Right lobe of liver (tissue), 6 donors: ENCODE data around the gene TMIGD1. TPM values are rescaled to one million over a fixed set of nuclear protein-coding genes. Genes with fewer than 3 reads are reported as not detected.

Experiments
- ATAC-seq, 4 donors: fragments of 200-7000 bp; cut with Tn5 transposase; one replicate each; pipeline ENCODE4 v1.9.1; 2020; ENCODE audit warnings: mild to moderate bottlenecking in 4 of 4, moderate library complexity in 4 of 4
- DNase-seq, 3 donors: peaks; one replicate each; pipeline ENCODE4 v3.0.0-alpha.2; 2020
- H3K27ac ChIP-seq, 3 donors: fragments of 200-600 bp; one replicate each; pipeline ENCODE4 v1.8.0; 2022
- H3K27me3 ChIP-seq, 2 donors: fragments of 200-600 bp; one replicate each; pipeline ENCODE4 v1.8.0; 2022
- H3K36me3 ChIP-seq, 4 donors: fragments of 200-600 bp; sonication (generic) in 1 of 4; one replicate each; pipeline versions ENCODE4 v1.5.1 to v1.8.0; 2017 to 2022; ENCODE audit warnings: control low read depth in 1 of 4
- H3K4me1 ChIP-seq, 4 donors: fragments of 200-600 bp; sonication (generic) in 1 of 4; one replicate each; pipeline versions ENCODE4 v1.5.1 to v1.8.0; 2017 to 2022; ENCODE audit warnings: control low read depth in 1 of 4
- H3K4me3 ChIP-seq, 3 donors: fragments of 200-600 bp; one replicate each; pipeline ENCODE4 v1.8.0; 2022
- H3K9me3 ChIP-seq, 4 donors: fragments of 200-600 bp; sonication (generic) in 1 of 4; one replicate each; pipeline versions ENCODE4 v1.5.1 to v1.8.0; 2017 to 2022; ENCODE audit warnings: control low read depth in 1 of 4
- CTCF ChIP-seq, 4 donors: fragments of 200-600 bp in 3 of 4; fragments of 450-650 bp in 1 of 4; IDR thresholded peaks; one replicate each; pipeline versions ENCODE4 v1.5.1 to v1.8.0; 2016 to 2022; ENCODE audit warnings: antibody characterized with exemption in 4 of 4, mild to moderate bottlenecking in 2 of 4
- POLR2A ChIP-seq: fragments of 450-650 bp; IDR thresholded peaks from one replicate; pipeline ENCODE4 v1.6.1; 2017; ENCODE audit warnings: antibody characterized with exemption, mild to moderate bottlenecking
- WGBS: methylation state at CpG from one replicate; pipeline ENCODE4 v1.1.6; 2018; ENCODE audit warnings: low coverage, low lambda C conversion rate; ENCODE audit not compliant: insufficient coverage; ENCODE audit errors: missing lambda C conversion rate; 5-methylcytosine and 5-hydroxymethylcytosine counted together
- intact Hi-C, 2 donors: fragments of 100-400 bp; cut with DNase I; formaldehyde crosslinking; loops; one replicate each; pipeline versions ENCODE4 v1.11.2 to v1.14.1; 2022
- small RNA-seq, 2 experiments: library from RNA; depleted of rRNA; stranded (forward); fragments of <200 nt; gene quantifications; one replicate each; pipeline ENCODE3, GENCODE V24; 2016
- total RNA-seq, 6 experiments: library from RNA; depleted of rRNA in 2 of 6; stranded (reverse); fragments of >200 nt in 2 of 6; fragmentation: NEBNext Ultra II Directional in 3 of 6; extraction: Animal tissue kit (Norgen Biotek cat#: 25700) in 3 of 6; gene quantifications; one replicate each; pipeline versions ENCODE4 v1.1.0 to v1.2.4, GENCODE V29; 2016 to 2023
- donor health status: DM: no; HTN: yes; CAD: no.
- donor health status: DM: no; HTN: no; CAD: no.
- donor health status: DM: no; HTN: no; CAD: no.
- donor health status: DM: no; HTN: yes; CAD: no.
- donor health status: DM: no; HTN: yes; CAD: no.

Gene TMIGD1
- total RNA-seq, 6 experiments from 2014 or later = not detected

DNA sequence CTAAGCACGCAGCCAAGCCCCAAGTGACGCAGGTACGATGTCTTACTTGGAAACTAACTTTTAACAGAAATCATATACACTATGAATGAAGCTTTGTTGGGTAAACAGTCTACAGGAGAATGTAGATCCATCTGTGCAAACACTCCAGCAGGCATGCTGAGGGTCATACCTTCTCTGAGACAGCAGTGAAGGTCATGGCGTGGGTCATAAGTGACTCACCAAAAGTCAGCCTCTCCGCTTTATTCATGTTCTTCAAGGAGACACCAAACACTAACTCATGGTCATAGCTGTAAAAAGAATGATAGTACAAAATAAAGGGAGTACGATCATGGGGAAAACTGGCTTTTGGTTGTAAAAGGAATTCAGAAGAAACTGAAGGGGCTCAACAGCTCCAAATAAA lies 62.8 kb downstream of the TMIGD1 start:
- no peak overlapping the region for H3K4me3 ChIP-seq
- DNase-seq (no peak), ATAC-seq (no peak)
- H3K36me3 ChIP-seq = peaks cover 0 to 18% (median under 1%) of the 10 kb centered on the region in 4 donors
- intact Hi-C loops = loop anchor here in 1 of 2 donors (10.0 kb wide), 1 partner anchor 146 kb away; no protein-coding TSS in a partner anchor
- H3K27me3 ChIP-seq = no peaks in the 10 kb centered on the region
- 88% methylated on average over 6 of the region's 6 CpGs for WGBS
- no peaks in the 10 kb centered on the region for H3K4me1 ChIP-seq
- no peaks in the 10 kb centered on the region for H3K9me3 ChIP-seq
- no peak for TF ChIP-seq CTCF (IDR thresholded peaks at IDR 0.05)
- no peak for TF ChIP-seq POLR2A
- no peak overlapping the region for H3K27ac ChIP-seq

- H3K27ac ChIP-seq = no peak overlapping the region
- H3K4me1 ChIP-seq = peaks cover 0 to 26% (median 10%) of the 10 kb centered on the region in 4 donors
- peaks cover 0 to 13% (median 0%) of the 10 kb centered on the region in 4 donors for H3K36me3 ChIP-seq
- DNase-seq = no peak
- no peak for ATAC-seq
- 90% methylated on average over 2 of the region's 2 CpGs for WGBS
- no peaks in the 10 kb centered on the region for H3K9me3 ChIP-seq
- intact Hi-C loops = no loop called here
- H3K27me3 ChIP-seq = no peaks in the 10 kb centered on the region
- H3K4me3 ChIP-seq = no peak overlapping the region
- TF ChIP-seq POLR2A (no peak), CTCF (IDR thresholded peaks at IDR 0.05) (no peak)
Observed at GRCh38 chr17:30267625-30268024, 66.2 kb downstream of the TMIGD1 start.

Small RNA genes within 50 kb of the gene (small RNA-seq; reads per million reads assigned to genes)
- gene RF00019 (0 reads per million in 2 experiments), gene RNU6-1267P (0 reads per million in 2 experiments), gene RNU6-990P (0 reads per million in 2 experiments)

Other genes with a start within 250 kb of the TMIGD1 start
- 10 to 100 TPM in 1 of 6 experiments, 1 to 10 TPM in 5; 5.8 to 11.7 (median 8.1) TPM for gene NSRP1, start 217.2 kb downstream of the TMIGD1 start, total RNA-seq
- gene SLC6A4, start 98.4 kb downstream of the TMIGD1 start, total RNA-seq = not detected
- gene BLMH, start 42.1 kb downstream of the TMIGD1 start, total RNA-seq = 1 to 10 TPM; 7.0 to 9.2 (median 7.3) TPM
- gene CPD, start 44.9 kb upstream of the TMIGD1 start, total RNA-seq = 100 to 1,000 TPM in 2 of 6 experiments, 10 to 100 TPM in 4; 42.2 to 129 (median 53.5) TPM
- 10 to 100 TPM; 20.0 to 33.7 (median 27.1) TPM for gene GOSR1, start 143.4 kb upstream of the TMIGD1 start, total RNA-seq